Neuronal stem cell (in vitro differentiated cells): ENCODE data around the gene PACRG.
A peak's percentile ranks its signal among the peaks of the same experiment; 100 is the strongest.

ENCODE experiments used
- DNase-seq: peaks from one replicate; pipeline ENCODE4 v3.0.0-alpha.2; 2013; ENCODE audit warnings: low spot score
- H2AFZ ChIP-seq: one replicate; pipeline ENCODE4 v1.6.1; 2013; ENCODE audit warnings: mild to moderate bottlenecking, low read length, inconsistent platforms
- H2AK5ac ChIP-seq: 2 replicates; pipeline ENCODE4 v1.6.1; 2013; ENCODE audit warnings: low read depth, mild to moderate bottlenecking, inconsistent platforms, low read length, moderate library complexity, mixed read lengths
- H2BK120ac ChIP-seq: 2 replicates; pipeline ENCODE4 v1.6.1; 2013; ENCODE audit warnings: low read depth, mild to moderate bottlenecking, inconsistent platforms, low read length, moderate library complexity, mixed read lengths
- H2BK12ac ChIP-seq: one replicate; pipeline ENCODE4 v1.6.1; 2013; ENCODE audit warnings: low read length, inconsistent platforms
- H2BK15ac ChIP-seq: 2 replicates; pipeline ENCODE4 v1.6.1; 2013; ENCODE audit warnings: mild to moderate bottlenecking, low read length, inconsistent platforms, mixed read lengths
- H2BK5ac ChIP-seq: one replicate; pipeline ENCODE4 v1.6.1; 2013; ENCODE audit warnings: inconsistent platforms, mild to moderate bottlenecking, low read length, moderate library complexity
- H3K14ac ChIP-seq: one replicate; pipeline ENCODE4 v1.6.1; 2013; ENCODE audit warnings: low read length, inconsistent platforms
- H3K18ac ChIP-seq: 2 replicates; pipeline ENCODE4 v1.6.1; 2013; ENCODE audit warnings: low read length, inconsistent platforms
- H3K23ac ChIP-seq: 2 replicates; pipeline ENCODE4 v1.6.1; 2013; ENCODE audit warnings: low read depth, mild to moderate bottlenecking, mixed read lengths, low read length, inconsistent platforms; ENCODE audit not compliant: poor library complexity
- H3K27ac ChIP-seq: replicated peaks from 3 replicates; pipeline ENCODE4 v1.5.1; 2013; ENCODE audit warnings: low read length, inconsistent platforms
- H3K27me3 ChIP-seq, 3 experiments: 2 replicates each; pipeline ENCODE4 v1.6.1; 2013; ENCODE audit warnings: low read length in 3 of 3, mild to moderate bottlenecking in 2 of 3, inconsistent platforms in 1 of 3, low read depth in 1 of 3, mixed read lengths in 1 of 3, moderate library complexity in 1 of 3; ENCODE audit not compliant: control insufficient read depth in 3 of 3, insufficient read depth in 3 of 3
- H3K36me3 ChIP-seq, 2 donors: replicated peaks in 1 of 2; 2 replicates each; pipeline ENCODE4 v1.6.1; 2013; ENCODE audit warnings: low read length in 2 of 2; ENCODE audit not compliant: control insufficient read depth in 2 of 2, insufficient read depth in 2 of 2
- H3K4ac ChIP-seq: 2 replicates; pipeline ENCODE4 v1.6.1; 2013; ENCODE audit warnings: inconsistent platforms, mild to moderate bottlenecking, low read length, moderate library complexity
- H3K4me1 ChIP-seq, 2 donors: 1 replicate in 1 of 2; 2 replicates in 1 of 2; pipeline ENCODE4 v1.6.1; 2013; ENCODE audit warnings: low read length in 2 of 2, low read depth in 1 of 2; ENCODE audit not compliant: control insufficient read depth in 2 of 2, insufficient read depth in 1 of 2
- H3K4me2 ChIP-seq: one replicate; pipeline ENCODE4 v1.6.1; 2013; ENCODE audit warnings: mild to moderate bottlenecking, low read length, inconsistent platforms; ENCODE audit not compliant: insufficient read depth, poor library complexity, severe bottlenecking
- H3K4me3 ChIP-seq, 2 donors: 2 replicates each; pipeline ENCODE4 v1.5.1; 2013; ENCODE audit warnings: low read length in 2 of 2, mild to moderate bottlenecking in 2 of 2, inconsistent platforms in 1 of 2, moderate library complexity in 1 of 2
- H3K79me1 ChIP-seq: one replicate; pipeline ENCODE4 v1.6.1; 2013; ENCODE audit warnings: low read depth, mild to moderate bottlenecking, inconsistent platforms, low read length, moderate library complexity
- H3K9ac ChIP-seq: one replicate; pipeline ENCODE4 v1.6.1; 2013; ENCODE audit warnings: mild to moderate bottlenecking, low read depth, low read length, inconsistent platforms; ENCODE audit not compliant: poor library complexity
- H3K9me3 ChIP-seq, 2 donors: replicated peaks in 1 of 2; 2 replicates each; pipeline versions ENCODE3 to v1.6.1; 2013; ENCODE audit warnings: low read length in 2 of 2, mild to moderate bottlenecking in 2 of 2, inconsistent platforms in 1 of 2, low read depth in 1 of 2, mixed read lengths in 1 of 2, moderate library complexity in 1 of 2; ENCODE audit not compliant: control insufficient read depth in 2 of 2, insufficient read depth in 1 of 2
- H4K8ac ChIP-seq: one replicate; pipeline ENCODE4 v1.6.1; 2013; ENCODE audit warnings: low read depth, mild to moderate bottlenecking, inconsistent platforms, low read length, moderate library complexity
- H4K91ac ChIP-seq: one replicate; pipeline ENCODE4 v1.6.1; 2013; ENCODE audit warnings: low read length, low read depth, mild to moderate bottlenecking, inconsistent platforms; ENCODE audit not compliant: poor library complexity
- WGBS, 2 donors: extraction: QIAGEN DNeasy Blood & Tissue Kit; methylation state at CpG; one replicate each; pipeline ENCODE4 v1.1.7; 2013; ENCODE audit warnings: missing lambda C conversion rate in 2 of 2, mixed read lengths in 1 of 2; ENCODE audit not compliant: insufficient read length in 2 of 2, insufficient replicate concordance in 1 of 2; ENCODE audit errors: extremely low coverage in 2 of 2; 5-methylcytosine and 5-hydroxymethylcytosine counted together

The PACRG gene

DNA sequence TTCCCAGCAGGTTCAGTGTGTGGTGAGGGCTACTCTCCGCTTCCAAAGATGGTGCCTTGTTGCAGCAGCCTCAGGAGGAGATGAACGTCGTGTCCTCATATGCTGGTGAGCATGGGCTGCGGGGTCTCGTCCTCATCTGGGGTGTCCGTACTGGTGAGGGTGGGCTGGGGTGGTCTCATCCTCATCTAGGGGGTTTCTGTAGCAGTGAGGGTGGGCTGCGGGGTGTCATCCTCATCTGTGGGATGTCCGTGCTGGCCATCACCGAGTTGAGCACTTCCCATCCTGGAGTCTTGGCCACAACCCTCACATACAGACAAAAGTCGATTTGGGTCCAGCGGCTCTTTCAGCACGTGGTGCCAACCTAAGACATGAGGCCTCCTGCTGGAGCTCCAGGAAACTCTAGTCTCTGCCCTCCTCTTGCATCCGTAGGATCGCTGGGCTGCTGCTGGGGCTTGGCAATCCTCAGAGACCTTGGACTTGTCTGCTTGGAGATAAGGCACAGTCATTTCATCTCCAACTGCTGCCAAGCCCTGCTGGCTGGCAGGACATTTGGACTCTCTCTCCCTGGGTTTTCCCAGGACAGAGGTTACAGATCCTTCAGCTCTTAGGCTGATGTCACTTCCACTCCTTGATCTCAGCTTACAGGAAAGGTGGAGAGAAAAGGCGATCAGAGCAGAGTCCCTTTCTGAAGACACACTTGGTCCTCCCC is 160.4 kb downstream of the PACRG start:
- Histone ChIP-seq H2BK5ac (no peak overlapping the region), H2BK12ac (no peak overlapping the region), H4K91ac (no peak overlapping the region), H3K14ac (no peak overlapping the region), H3K4ac (no peak overlapping the region), H2AK5ac (no peak overlapping the region), H2BK15ac (no peak overlapping the region), H3K27ac (no peak overlapping the region), H3K36me3 (no peaks in the 10 kb centered on the region), H2BK120ac (no peak overlapping the region), H3K4me3 (no peak overlapping the region), H3K27me3 (no peaks in the 10 kb centered on the region), H2AFZ (peak overlapping the region; percentile 67), H3K79me1 (no peaks in the 10 kb centered on the region), H3K9ac (no peak overlapping the region), H3K4me1 (peaks cover 0 to 6% of the 10 kb centered on the region in 2 donors), H4K8ac (no peak overlapping the region), H3K23ac (no peak overlapping the region), H3K18ac (no peak overlapping the region), H3K9me3 (peaks cover 0 to 4% of the 10 kb centered on the region in 2 donors), H3K4me2 (no peak overlapping the region)
- DNase-seq = no peak
- no CpG with 5 or more reads among the region's 15 CpGs for WGBS, 2 donors

DNA sequence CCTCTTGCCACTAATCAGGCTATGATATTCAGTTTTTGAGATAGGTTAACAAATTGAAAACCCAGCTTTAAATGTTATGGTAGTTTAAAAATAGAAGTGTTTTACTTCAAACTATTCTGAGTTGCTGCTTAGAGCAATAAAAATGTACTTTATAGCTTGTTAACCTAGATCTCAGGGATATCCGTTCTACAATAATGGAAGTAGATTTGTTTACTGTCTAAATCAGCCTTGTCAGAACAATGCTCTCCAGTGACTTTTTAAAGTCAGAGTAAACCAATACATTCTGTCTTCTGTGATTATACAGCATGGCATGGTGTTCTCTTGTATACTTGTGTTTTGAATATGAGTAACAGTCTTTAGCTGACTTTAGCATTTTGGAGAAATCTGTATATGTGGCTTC is 161.5 kb downstream of the PACRG start:
- H2AFZ ChIP-seq = no peak overlapping the region
- H3K4me3 ChIP-seq = no peak overlapping the region
- no peak for DNase-seq
- no CpG with 5 or more reads among the region's 1 CpG for WGBS, 2 donors
- no peak overlapping the region for H3K27ac ChIP-seq
- no peak overlapping the region for H3K4me2 ChIP-seq
- no peaks in the 10 kb centered on the region for H3K79me1 ChIP-seq
- H3K18ac ChIP-seq = no peak overlapping the region
- no peak overlapping the region for H2BK15ac ChIP-seq
- peaks cover 0 to 3% of the 10 kb centered on the region in 2 donors for H3K4me1 ChIP-seq
- no peak overlapping the region for H2BK12ac ChIP-seq
- peaks cover 0 to 4% of the 10 kb centered on the region in 2 donors for H3K9me3 ChIP-seq
- no peak overlapping the region for H2BK5ac ChIP-seq
- no peaks in the 10 kb centered on the region for H3K27me3 ChIP-seq
- no peak overlapping the region for H3K23ac ChIP-seq
- no peak overlapping the region for H3K14ac ChIP-seq
- no peak overlapping the region for H2AK5ac ChIP-seq
- H3K4ac ChIP-seq = no peak overlapping the region
- no peak overlapping the region for H2BK120ac ChIP-seq
- no peak overlapping the region for H3K9ac ChIP-seq
- H3K36me3 ChIP-seq = no peaks in the 10 kb centered on the region
- no peak overlapping the region for H4K91ac ChIP-seq
- no peak overlapping the region for H4K8ac ChIP-seq

DNA sequence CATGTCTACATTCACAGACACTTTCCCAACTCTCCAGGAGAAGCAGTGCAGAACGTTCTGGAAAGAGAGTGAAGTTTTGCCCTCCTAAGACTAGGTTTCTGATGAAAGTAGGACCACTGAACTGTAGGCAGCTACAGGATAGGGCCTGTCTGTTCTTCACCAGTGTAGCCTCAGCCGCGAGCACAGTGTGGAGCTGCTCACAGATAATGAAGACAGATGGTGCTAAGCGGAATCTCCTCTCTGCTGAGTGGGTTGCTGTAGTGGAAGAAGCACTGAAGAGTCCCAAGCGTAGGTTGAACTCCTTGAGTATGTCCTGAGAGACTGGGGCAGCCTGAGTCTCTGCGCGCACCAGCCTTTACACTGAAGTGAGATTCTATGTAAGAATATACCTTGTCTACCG is 170.2 kb downstream of the PACRG start:
- no peak overlapping the region for H2BK120ac ChIP-seq
- no CpG with 5 or more reads among the region's 8 CpGs for WGBS, 2 donors
- no peak overlapping the region for H3K4ac ChIP-seq
- no peak overlapping the region for H3K14ac ChIP-seq
- no peak overlapping the region for H2BK15ac ChIP-seq
- peaks cover 0 to 3% of the 10 kb centered on the region in 2 donors for H3K4me1 ChIP-seq
- no peak overlapping the region for H3K4me3 ChIP-seq
- no peak overlapping the region for H3K4me2 ChIP-seq
- H4K8ac ChIP-seq = no peak overlapping the region
- no peak overlapping the region for H3K9ac ChIP-seq
- H3K23ac ChIP-seq = no peak overlapping the region
- H3K79me1 ChIP-seq = no peaks in the 10 kb centered on the region
- no peak for DNase-seq
- no peak overlapping the region for H3K18ac ChIP-seq
- no peaks in the 10 kb centered on the region for H3K36me3 ChIP-seq
- H2BK12ac ChIP-seq = no peak overlapping the region
- H4K91ac ChIP-seq = no peak overlapping the region
- H2BK5ac ChIP-seq = no peak overlapping the region
- no peak overlapping the region for H2AFZ ChIP-seq
- no peak overlapping the region for H3K27ac ChIP-seq
- H2AK5ac ChIP-seq = no peak overlapping the region
- H3K27me3 ChIP-seq = no peaks in the 10 kb centered on the region
- H3K9me3 ChIP-seq = peaks cover 0 to 5% of the 10 kb centered on the region in 2 donors

DNA sequence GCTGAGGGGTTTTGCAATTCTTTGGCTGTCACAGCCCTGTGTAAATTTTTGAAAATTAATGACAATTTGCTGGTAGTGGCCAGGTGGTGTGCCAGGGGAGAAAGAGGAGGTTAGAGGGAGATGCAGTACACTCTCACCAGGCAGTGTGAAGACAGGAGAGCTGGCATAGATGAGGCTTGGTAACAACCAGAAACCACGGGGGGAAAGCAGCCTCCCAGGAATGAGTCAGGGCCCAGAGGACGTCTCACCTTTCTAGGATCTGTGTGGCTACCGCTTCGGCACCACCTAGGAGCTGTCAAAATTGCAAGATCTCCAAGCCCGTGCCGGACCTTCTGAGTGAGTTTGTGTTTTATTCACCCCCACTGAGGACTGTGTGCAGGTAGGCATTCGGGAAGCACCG is 171.4 kb downstream of the PACRG start:
- no peak for DNase-seq
- no peak overlapping the region for H4K91ac ChIP-seq
- H3K4ac ChIP-seq = no peak overlapping the region
- peaks cover 0 to 5% of the 10 kb centered on the region in 2 donors for H3K9me3 ChIP-seq
- no peak overlapping the region for H2BK12ac ChIP-seq
- no peak overlapping the region for H3K9ac ChIP-seq
- no peak overlapping the region for H2BK15ac ChIP-seq
- H4K8ac ChIP-seq = no peak overlapping the region
- H3K4me2 ChIP-seq = no peak overlapping the region
- H3K4me1 ChIP-seq = no peaks in the 10 kb centered on the region
- no peak overlapping the region for H2BK5ac ChIP-seq
- no peak overlapping the region for H3K18ac ChIP-seq
- WGBS, 2 donors = no CpG with 5 or more reads among the region's 8 CpGs
- H3K23ac ChIP-seq = no peak overlapping the region
- no peaks in the 10 kb centered on the region for H3K79me1 ChIP-seq
- H3K27ac ChIP-seq = no peak overlapping the region
- no peak overlapping the region for H3K4me3 ChIP-seq
- no peak overlapping the region for H2AK5ac ChIP-seq
- no peak overlapping the region for H3K14ac ChIP-seq
- no peaks in the 10 kb centered on the region for H3K36me3 ChIP-seq
- no peak overlapping the region for H2BK120ac ChIP-seq
- H2AFZ ChIP-seq = no peak overlapping the region
- no peaks in the 10 kb centered on the region for H3K27me3 ChIP-seq
